HEK293T (cell line): ENCODE results near the gene SUN2.

ENCODE experiments used
- CTCF ChIA-PET: fragments of 350-600 bp; formaldehyde crosslinking; extraction: SDS; loops from one replicate; lab custom pipeline; 2021; ENCODE audit warnings: antibody characterized with exemption, inconsistent platforms; lab: Yijun Ruan, JAX
- POLR2A ChIA-PET: fragments of 350-600 bp; formaldehyde crosslinking; extraction: SDS; loops from one replicate; lab custom pipeline; 2020; ENCODE audit warnings: antibody characterized with exemption, inconsistent platforms; lab: Yijun Ruan, JAX
- DNase-seq: peaks from one replicate; pipeline ENCODE4 v3.0.0; 2012; ENCODE audit warnings: mixed read lengths; ENCODE audit errors: extremely low spot score
- ARNT ChIP-seq: fragments of 450-650 bp; IDR thresholded peaks from 2 replicates; pipeline ENCODE4 v1.6.1; 2017; ENCODE audit warnings: mild to moderate bottlenecking
- BHLHE40 ChIP-seq: fragments of 450-650 bp; IDR thresholded peaks from 2 replicates; pipeline ENCODE4 v1.6.1; 2016; ENCODE audit warnings: mild to moderate bottlenecking, moderate library complexity, borderline replicate concordance
- CTBP1 ChIP-seq: fragments of 450-650 bp; IDR thresholded peaks from 2 replicates; pipeline ENCODE4 v1.6.1; 2016; ENCODE audit warnings: borderline replicate concordance
- ELF4 ChIP-seq: fragments of 450-650 bp; IDR thresholded peaks from 2 replicates; pipeline ENCODE4 v1.6.1; 2017; ENCODE audit warnings: antibody characterized with exemption
- FOXA1 ChIP-seq: fragments of 450-650 bp; IDR thresholded peaks from 2 replicates; pipeline ENCODE4 v1.6.1; 2016; ENCODE audit warnings: mild to moderate bottlenecking
- FOXK2 ChIP-seq: fragments of 450-650 bp; IDR thresholded peaks from 2 replicates; pipeline ENCODE4 v1.6.1; 2016; ENCODE audit warnings: mild to moderate bottlenecking
- FOXM1 ChIP-seq: fragments of 450-650 bp; IDR thresholded peaks from 2 replicates; pipeline ENCODE4 v1.6.1; 2017; ENCODE audit warnings: mild to moderate bottlenecking, borderline replicate concordance
- HDGF ChIP-seq: fragments of 450-650 bp; IDR thresholded peaks from 2 replicates; pipeline ENCODE4 v1.6.1; 2017; ENCODE audit warnings: antibody characterized with exemption, borderline replicate concordance
- L3MBTL2 ChIP-seq: fragments of 450-650 bp; conservative IDR thresholded peaks from 2 replicates; pipeline ENCODE4 v1.6.1; 2016; ENCODE audit warnings: mild to moderate bottlenecking
- LEF1 ChIP-seq: fragments of 450-650 bp; IDR thresholded peaks from 2 replicates; pipeline ENCODE4 v1.6.1; 2017; ENCODE audit warnings: mild to moderate bottlenecking, borderline replicate concordance
- NFRKB ChIP-seq: fragments of 450-650 bp; IDR thresholded peaks from 2 replicates; pipeline ENCODE4 v1.6.1; 2016; ENCODE audit warnings: mild to moderate bottlenecking, moderate library complexity
- PKNOX1 ChIP-seq: fragments of 450-650 bp; IDR thresholded peaks from 2 replicates; pipeline ENCODE4 v1.6.1; 2016
- SP1 ChIP-seq: fragments of 450-650 bp; IDR thresholded peaks from 2 replicates; pipeline ENCODE4 v1.6.1; 2017
- SUZ12 ChIP-seq: fragments of 450-650 bp; IDR thresholded peaks from 2 replicates; pipeline ENCODE4 v1.6.1; 2016; ENCODE audit warnings: mild to moderate bottlenecking
- TARDBP ChIP-seq: fragments of 450-650 bp; IDR thresholded peaks from 2 replicates; pipeline ENCODE4 v1.6.1; 2016
- ZNF384 ChIP-seq: fragments of 450-650 bp; IDR thresholded peaks from 2 replicates; pipeline ENCODE4 v1.6.1; 2016

SUN2 gene

DNA sequence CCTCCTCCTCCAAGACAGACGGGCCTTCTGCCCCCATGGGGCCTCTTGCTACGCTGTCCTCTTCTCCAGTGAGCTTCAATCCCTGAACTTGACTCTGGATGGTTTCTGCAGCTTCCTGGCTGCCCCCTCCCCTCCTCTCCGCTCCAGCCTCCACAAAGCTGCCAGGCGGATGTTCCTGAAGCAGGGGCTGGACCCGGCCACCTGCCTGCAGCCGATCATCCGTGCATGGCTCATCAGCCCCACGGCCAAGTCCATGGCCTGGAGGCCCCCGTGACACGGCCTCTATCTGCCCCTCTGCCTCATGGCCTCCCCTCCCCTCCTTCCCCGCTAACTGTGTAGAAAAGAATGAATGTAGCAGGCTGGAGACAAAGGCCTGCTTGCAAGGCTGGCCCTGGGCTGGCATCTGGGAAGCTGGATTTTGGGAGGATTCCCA is 6.8 kb upstream of the SUN2 start:
- TF ChIP-seq ARNT (no peak), FOXK2 (no peak), TARDBP (no peak), FOXM1 (no peak), NFRKB (no peak), ZNF384 (no peak), ELF4 (no peak), LEF1 (no peak), BHLHE40 (no peak), CTBP1 (no peak), L3MBTL2 (no peak)
- CTCF ChIA-PET, result interaction anchor here (0.9 kb wide), 1 partner anchor 711 kb away, joined by 3 read pairs; no protein-coding TSS in a partner anchor
- no peak for DNase-seq
- POLR2A ChIA-PET, result no interaction called here

- ChIA-PET POLR2A (no interaction called here), CTCF (no interaction called here)
- TF ChIP-seq TARDBP (peak; percentile 91), ARNT (no peak)
- no peak for DNase-seq
Measured at GRCh38 chr22:38761202-38762162, 5.7 kb upstream of the SUN2 start.

GRCh38 chr22:38760477-38761201 is 4.8 kb upstream of the SUN2 start:
- no peak for DNase-seq
- ChIA-PET POLR2A (interaction anchor here (1.7 kb wide), 1 partner anchor 8 kb away, joined by 5 read pairs; no protein-coding TSS in a partner anchor), CTCF (interaction anchor here (5.0 kb wide), 1 partner anchor 7 kb away, joined by 43 read pairs; no protein-coding TSS in a partner anchor)
- TF ChIP-seq TARDBP (no peak), CTBP1 (no peak), ZNF384 (no peak), PKNOX1 (no peak), FOXA1 (no peak), BHLHE40 (no peak), FOXK2 (no peak), L3MBTL2 (no peak), HDGF (no peak), ARNT (no peak)

DNA sequence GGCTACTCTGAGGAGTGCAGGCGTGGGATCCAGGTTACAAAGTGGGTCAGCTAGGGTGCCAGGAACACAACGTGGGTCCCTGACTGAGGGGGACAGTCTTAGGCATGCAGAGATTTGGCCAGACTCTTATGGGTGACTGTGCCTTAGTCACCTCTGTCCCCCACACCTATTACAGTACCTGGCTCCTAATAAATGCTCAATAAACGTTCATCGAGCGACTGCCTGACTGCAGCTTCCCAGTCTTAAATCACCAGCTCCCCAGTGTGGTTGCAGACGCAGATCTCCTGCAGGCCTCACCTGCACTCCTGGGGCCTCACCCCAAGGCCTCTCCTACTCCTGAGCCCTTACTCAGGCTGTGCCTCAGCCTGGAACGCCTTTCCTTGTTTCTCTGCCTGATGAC is 3.2 kb upstream of the SUN2 start:
- CTCF ChIA-PET, result interaction anchor here (0.6 to 5.0 kb wide), 3 partner anchors 9 to 104 kb away, joined by 3 to 43 read pairs (median 3); no protein-coding TSS in a partner anchor
- POLR2A ChIA-PET, result interaction anchor here (1.0 to 1.7 kb wide), 2 partner anchors 10 to 112 kb away, joined by 3 to 5 read pairs; no protein-coding TSS in a partner anchor
- no peak for DNase-seq
- no peak for TF ChIP-seq L3MBTL2
- TF ChIP-seq SP1, result no peak

DNA sequence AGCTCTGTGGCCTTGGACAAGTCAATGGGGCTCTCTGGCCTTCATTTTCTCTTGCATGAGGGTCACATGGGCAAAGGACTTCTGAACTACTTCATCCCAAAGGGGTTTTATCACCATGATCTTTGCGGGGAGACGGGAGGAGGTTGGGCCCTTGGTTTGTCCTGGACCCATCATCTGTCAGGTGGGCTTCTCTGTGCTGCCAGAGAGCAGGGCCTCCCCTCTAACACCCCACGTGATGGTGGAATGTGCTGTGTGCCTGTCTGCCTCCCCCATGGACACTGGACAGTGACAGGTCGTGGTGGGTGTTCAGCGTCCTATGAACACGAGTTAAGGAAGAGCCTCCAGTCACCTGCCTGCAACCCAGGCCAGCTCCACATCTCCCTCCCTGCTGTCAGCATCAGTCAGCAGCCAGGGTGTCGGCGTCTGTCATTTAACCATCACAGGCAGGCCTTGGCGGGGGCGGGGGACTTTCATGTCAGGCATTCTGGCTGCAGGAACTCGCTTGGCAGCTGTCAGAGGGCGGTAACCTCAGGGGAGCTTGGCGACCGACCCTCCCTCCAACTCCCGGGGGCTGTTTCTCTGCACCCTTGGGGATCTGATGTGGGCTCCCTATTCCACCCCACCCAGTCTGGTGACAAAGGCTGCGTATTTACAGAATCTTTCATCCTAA is 2.6 kb upstream of the SUN2 start:
- CTCF ChIA-PET, result interaction anchor here (0.6 to 5.0 kb wide), 3 partner anchors 9 to 104 kb away, joined by 3 to 43 read pairs (median 3); no protein-coding TSS in a partner anchor

DNA sequence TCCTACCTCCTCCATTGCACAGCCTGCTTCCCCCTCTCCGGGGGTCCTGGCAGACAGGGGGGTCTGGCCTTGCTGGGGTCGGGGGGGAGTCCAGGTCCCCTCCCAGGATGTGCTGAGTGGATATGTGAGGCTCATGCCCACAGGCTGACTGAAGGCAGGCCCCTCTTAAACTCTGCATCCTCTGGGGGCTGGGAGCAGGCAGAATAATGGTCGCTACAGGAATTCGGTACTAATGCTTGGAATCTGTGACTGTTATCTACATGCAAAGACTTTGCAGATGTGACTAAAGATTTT is 1.6 kb upstream of the SUN2 start:
- CTCF ChIA-PET, result interaction anchor here (1.1 to 5.0 kb wide), 2 partner anchors 10 to 11 kb away, joined by 3 to 43 read pairs; no protein-coding TSS in a partner anchor

More for the DNA sequence above, 2.6 kb upstream of the SUN2 start:
- no peak for DNase-seq
- TF ChIP-seq TARDBP (no peak), HDGF (no peak), ARNT (no peak), PKNOX1 (0 out of 2 replicates have a peak, but pooled peaks have one; percentile 7), L3MBTL2 (no peak)
- POLR2A ChIA-PET, result interaction anchor here (0.6 to 1.7 kb wide), 3 partner anchors 10 to 112 kb away, joined by 3 to 5 read pairs (median 3); no protein-coding TSS in a partner anchor

More for the DNA sequence above, 1.6 kb upstream of the SUN2 start:
- POLR2A ChIA-PET, result no interaction called here
- TF ChIP-seq PKNOX1, result no peak
- no peak for TF ChIP-seq FOXK2
- no peak for TF ChIP-seq SP1
- TF ChIP-seq ARNT, result no peak
- no peak for TF ChIP-seq SUZ12
- no peak for TF ChIP-seq NFRKB
- no peak for TF ChIP-seq FOXM1
- TF ChIP-seq CTBP1, result no peak
- TF ChIP-seq TARDBP, result no peak
- TF ChIP-seq HDGF, result no peak
- TF ChIP-seq L3MBTL2, result no peak
- TF ChIP-seq ELF4, result no peak
- TF ChIP-seq BHLHE40, result no peak
- no peak for TF ChIP-seq LEF1
- no peak for TF ChIP-seq FOXA1
- TF ChIP-seq ZNF384, result no peak
- no peak for DNase-seq
